Ureter (tissue), 1 donor: ENCODE results near the gene WWC1. TPM values are rescaled to one million over a fixed set of nuclear protein-coding genes. Genes with fewer than 3 reads are reported as not detected.
"Not testable (repeated sequence)": the region's sequence is repeated elsewhere in the genome, so short reads cannot be mapped to it uniquely, and the experiment has no call there.

Experiments used
- DNase-seq: peaks from one replicate; pipeline ENCODE4 v3.0.0-alpha.2; 2020; ENCODE audit warnings: low spot score
- total RNA-seq: library from RNA; stranded (reverse); gene quantifications from one replicate; pipeline ENCODE4 v1.2.4, GENCODE V29; 2023
- donor health status: DM: yes; HTN: yes; CAD: no.

The WWC1 gene
- total RNA-seq, 1 donor from 2014 or later: 95.2 TPM

- DNase-seq: no peak
Measured at GRCh38 chr5:168332042-168332441, 40.6 kb downstream of the WWC1 start.

- DNase-seq: no peak
Measured at GRCh38 chr5:168334280-168334679, 42.8 kb downstream of the WWC1 start.

GRCh38 chr5:168334695-168335094, 43.2 kb downstream of the WWC1 start:
- no peak for DNase-seq

- DNase-seq: no peak
Measured at GRCh38 chr5:168337361-168337760, 45.9 kb downstream of the WWC1 start.

- DNase-seq: no peak
Measured at GRCh38 chr5:168339109-168339771, 47.8 kb downstream of the WWC1 start.

- not testable (repeated sequence) for DNase-seq
Measured at GRCh38 chr5:168339772-168340140, 48.3 kb downstream of the WWC1 start.

- no peak for DNase-seq
Measured at GRCh38 chr5:168340487-168340886, 49.0 kb downstream of the WWC1 start.

- no peak for DNase-seq
Measured at GRCh38 chr5:168341178-168341577, 49.7 kb downstream of the WWC1 start.

GRCh38 chr5:168342151-168342825, 50.8 kb downstream of the WWC1 start:
- no peak for DNase-seq

GRCh38 chr5:168342985-168343384, 51.5 kb downstream of the WWC1 start:
- no peak for DNase-seq

GRCh38 chr5:168346417-168346816, 55.0 kb downstream of the WWC1 start:
- peak; percentile 53 for DNase-seq

- no peak for DNase-seq
Measured at GRCh38 chr5:168347368-168348083, 56.1 kb downstream of the WWC1 start.

- peak; percentile 50 for DNase-seq
Measured at GRCh38 chr5:168348084-168348414, 56.6 kb downstream of the WWC1 start.

- no peak for DNase-seq
Measured at GRCh38 chr5:168350315-168350714, 58.9 kb downstream of the WWC1 start.

GRCh38 chr5:168353216-168353957, 61.9 kb downstream of the WWC1 start:
- no peak for DNase-seq

GRCh38 chr5:168354397-168354796, 63.0 kb downstream of the WWC1 start:
- DNase-seq: no peak

GRCh38 chr5:168356171-168356570, 64.7 kb downstream of the WWC1 start:
- DNase-seq: no peak

GRCh38 chr5:168356592-168356991, 65.1 kb downstream of the WWC1 start:
- no peak for DNase-seq

GRCh38 chr5:168357876-168358275, 66.4 kb downstream of the WWC1 start:
- DNase-seq: no peak

- no peak for DNase-seq
Measured at GRCh38 chr5:168359820-168360460, 68.5 kb downstream of the WWC1 start.

- no peak for DNase-seq
Measured at GRCh38 chr5:168360521-168361285, 69.3 kb downstream of the WWC1 start.
